ENCODE results near the gene SPOCK1. TPM values are rescaled to one million over a fixed set of nuclear protein-coding genes. Genes with fewer than 3 reads are reported as not detected.

Gene SPOCK1
- total RNA-seq, 1 experiment from 2014 or later = 0.27 TPM

- Histone ChIP-seq H3K79me2 (ENCODE audit: insufficient read depth, low read length) (no peaks in the 10 kb centered on the region), H3K9me2 (ENCODE audit: insufficient read depth) (no peaks in the 10 kb centered on the region), H3K9me3 (ENCODE audit: control insufficient read depth in 1 of 2, insufficient read depth in 1 of 2, low read depth in 1 of 2, low read length in 2 of 2) (no peaks in the 10 kb centered on the region), H4K20me1 (ENCODE audit: insufficient read depth) (no peaks in the 10 kb centered on the region), H3K4me3 (replicated peaks in 1 of 2; ENCODE audit: low read depth in 1 of 2, low read length in 2 of 2) (no peak overlapping the region), H3K36me3 (ENCODE audit: control insufficient read depth in 1 of 2, insufficient read depth in 2 of 2, low read length in 2 of 2) (no peaks in the 10 kb centered on the region), H3K4me2 (ENCODE audit: low read length) (no peak overlapping the region), H3K27me3 (ENCODE audit: insufficient read depth, low read length) (peaks cover 57% of the 10 kb centered on the region), H3K27ac (ENCODE audit: low read depth, low read length) (no peak overlapping the region), H3K4me1 (ENCODE audit: control insufficient read depth in 1 of 2, insufficient read depth in 2 of 2, low read length in 2 of 2) (no peaks in the 10 kb centered on the region), H3K9ac (ENCODE audit: low read length) (no peak overlapping the region), H2AFZ (ENCODE audit: low read depth, low read length, poor library complexity, severe bottlenecking) (no peak overlapping the region)
- no peak for TF ChIP-seq ZNF274 (IDR thresholded peaks at IDR 0.05; ENCODE audit: low read depth, low read length)
- TF ChIP-seq MAX (IDR thresholded peaks at IDR 0.05) = no peak
- no peak for TF ChIP-seq ZFX (IDR thresholded peaks at IDR 0.05)
- TF ChIP-seq TCF7L2 (IDR thresholded peaks at IDR 0.05; ENCODE audit: borderline replicate concordance, extremely low read depth, insufficient read depth, insufficient read length) = no peak
- no peak for TF ChIP-seq REST (IDR thresholded peaks at IDR 0.05; ENCODE audit: low read depth)
- TF ChIP-seq POLR2A (IDR thresholded peaks at IDR 0.05; ENCODE audit: borderline replicate concordance, extremely low read depth, insufficient read depth, insufficient read length) = no peak
- TF ChIP-seq ELF1 (IDR thresholded peaks at IDR 0.05; ENCODE audit: borderline replicate concordance, low read depth) = no peak
- TF ChIP-seq ZBTB33 (IDR thresholded peaks at IDR 0.05; ENCODE audit: extremely low read depth, insufficient replicate concordance, low read length) = no peak
- no peak for TF ChIP-seq EGR1 (IDR thresholded peaks at IDR 0.05; ENCODE audit: low read depth)
- ATAC-seq (no peak), DNase-seq (ENCODE audit: low read depth, low spot score) (no peak)
- ChIA-PET CTCF (no interaction called here), RAD21 (ENCODE audit: low non-redundant PET in 1 of 2, low total read pairs in 2 of 2, uncharacterized antibody in 2 of 2, unreplicated experiment in 2 of 2) (no interaction called here), POLR2A (no interaction called here)
- intact Hi-C loops (cut with micrococcal nuclease) = no loop called here
- no TSS peak for BruUV-seq (replicated peaks)
Observed at GRCh38 chr5:137136991-137137632, 362.0 kb downstream of the SPOCK1 start.

All from HCT116 (cell line).